ENCODE measurements around the gene FNBP1.

GRCh38 chr9:129879991-129880653 lies 162.9 kb downstream of the FNBP1 start:
- TF ChIP-seq YY1 (IDR thresholded peaks at IDR 0.05; ENCODE audit: insufficient read depth, insufficient read length) (no peak), SUZ12 (IDR thresholded peaks at IDR 0.05; ENCODE audit: extremely low read depth, insufficient read depth, insufficient read length) (no peak), ZNF274 (IDR thresholded peaks at IDR 0.05; ENCODE audit: low read depth, low read length) (no peak)
